K562 (cell line): ENCODE measurements around the gene S100A3. TPM values are rescaled to one million over a fixed set of nuclear protein-coding genes. Genes with fewer than 3 reads are reported as not detected.

Experiments used
- ATF7 ChIP-seq: fragments of 450-650 bp; IDR thresholded peaks from 2 replicates; pipeline ENCODE4 v1.7.1; 2014; ENCODE audit warnings: mild to moderate bottlenecking, moderate library complexity
- CBFB ChIP-seq: sonication (generic); formaldehyde crosslinking; IDR thresholded peaks from 2 replicates; pipeline ENCODE4 v1.4.0; 2020; ENCODE audit warnings: mild to moderate bottlenecking, missing genetic modification reagents
- CREB3L1 ChIP-seq: fragments of 450-650 bp; IDR thresholded peaks from 2 replicates; pipeline ENCODE4 v1.6.1; 2014; ENCODE audit warnings: low read depth, mild to moderate bottlenecking, moderate library complexity, borderline replicate concordance
- CXXC5 ChIP-seq: fragments of 250-450 bp; sonication (Bioruptor Pico); IDR thresholded peaks from 2 replicates; pipeline ENCODE4 v1.8.0; 2022; ENCODE audit warnings: inconsistent platforms, mild to moderate bottlenecking, moderate library complexity
- DPF2 ChIP-seq: fragments of 450-650 bp; IDR thresholded peaks from 2 replicates; pipeline ENCODE4 v1.6.1; 2016
- ESRRA ChIP-seq: fragments of 450-650 bp; IDR thresholded peaks from 2 replicates; pipeline ENCODE4 v1.6.1; 2014; ENCODE audit warnings: low read depth, mild to moderate bottlenecking, moderate library complexity, borderline replicate concordance
- HCFC1 ChIP-seq: IDR thresholded peaks from 2 replicates; pipeline ENCODE4 v1.6.1; 2012; ENCODE audit warnings: low read depth, low read length, improper control_type of control experiment
- IRF2 ChIP-seq: sonication (generic); formaldehyde crosslinking; IDR thresholded peaks from 2 replicates; pipeline ENCODE4 v1.8.1; 2022; ENCODE audit warnings: mild to moderate bottlenecking, missing genetic modification reagents
- IRF9 ChIP-seq: fragments of 450-650 bp; IDR thresholded peaks from 2 replicates; pipeline ENCODE4 v1.6.1; 2016; ENCODE audit warnings: missing biosample characterization, missing genetic modification characterization
- JUN ChIP-seq, 2 experiments: sonication (generic) in 1 of 2; formaldehyde crosslinking in 1 of 2; IDR thresholded peaks; 2 replicates each; pipeline versions ENCODE4 v1.6.1 to v1.8.0; 2012 to 2022; ENCODE audit warnings: borderline replicate concordance in 2 of 2, mild to moderate bottlenecking in 2 of 2, improper control_type of control experiment in 1 of 2, low read depth in 1 of 2, low read length in 1 of 2, missing genetic modification reagents in 1 of 2
- MAFK ChIP-seq: IDR thresholded peaks from 2 replicates; pipeline ENCODE4 v1.6.1; 2011; ENCODE audit warnings: low read length, improper control_type of control experiment
- MECOM ChIP-seq: fragments of 250-450 bp; sonication (Bioruptor Pico); IDR thresholded peaks from 2 replicates; pipeline ENCODE4 v1.8.0; 2022; ENCODE audit warnings: inconsistent platforms
- NFIC ChIP-seq: fragments of 450-650 bp; IDR thresholded peaks from 2 replicates; pipeline ENCODE4 v1.6.1; 2017; ENCODE audit warnings: mild to moderate bottlenecking, inconsistent platforms
- PCBP2 ChIP-seq: fragments of 200-400 bp; formaldehyde crosslinking; IDR thresholded peaks from 2 replicates; pipeline ENCODE4 v1.6.1; 2018; ENCODE audit warnings: low read length, low read depth, mild to moderate bottlenecking, moderate library complexity; ENCODE audit not compliant: poor library complexity, severe bottlenecking
- PML ChIP-seq: IDR thresholded peaks from 2 replicates; pipeline ENCODE4 v1.6.1; 2012; ENCODE audit warnings: low read length, inconsistent platforms
- PURB ChIP-seq: sonication (generic); formaldehyde crosslinking; IDR thresholded peaks from 2 replicates; pipeline ENCODE4 v1.9.0; 2021; ENCODE audit warnings: low read depth, mild to moderate bottlenecking, missing genetic modification reagents
- RAD21 ChIP-seq, 2 experiments: fragments of 250-450 bp in 1 of 2; fragments of 450-650 bp in 1 of 2; sonication (Bioruptor Pico) in 1 of 2; formaldehyde crosslinking in 1 of 2; IDR thresholded peaks in 1 of 2; conservative IDR thresholded peaks in 1 of 2; 2 replicates each; pipeline versions ENCODE4 v1.4.0 to v1.8.0; 2020 to 2022; ENCODE audit warnings: mild to moderate bottlenecking in 2 of 2, moderate library complexity in 1 of 2
- SNAPC5 ChIP-seq: fragments of 250-450 bp; sonication (Bioruptor Pico); IDR thresholded peaks from 2 replicates; pipeline ENCODE4 v1.8.0; 2021; ENCODE audit warnings: moderate library complexity, mild to moderate bottlenecking, inconsistent platforms
- SRF ChIP-seq, 2 experiments: fragments of 250-450, 450-650 bp in 1 of 2; sonication (Bioruptor Pico) in 1 of 2; sonication (generic) in 1 of 2; formaldehyde crosslinking; IDR thresholded peaks; 2 replicates each; pipeline versions ENCODE4 v1.5.0 to v1.5.1; 2020 to 2022; ENCODE audit warnings: mild to moderate bottlenecking in 1 of 2, missing genetic modification reagents in 1 of 2
- SRSF1 ChIP-seq: fragments of 200-400 bp; formaldehyde crosslinking; IDR thresholded peaks from 2 replicates; pipeline ENCODE4 v1.6.1; 2017; ENCODE audit warnings: mild to moderate bottlenecking, low read depth, low read length, moderate library complexity
- STAG1 ChIP-seq: sonication (generic); formaldehyde crosslinking; IDR thresholded peaks from 2 replicates; pipeline ENCODE4 v1.5.0; 2020; ENCODE audit warnings: missing genetic modification reagents, borderline replicate concordance
- U2AF2 ChIP-seq: fragments of 200-400 bp; formaldehyde crosslinking; optimal IDR thresholded peaks from 2 replicates; pipeline ENCODE3; 2017; ENCODE audit warnings: low read depth, mild to moderate bottlenecking, low read length
- USF2 ChIP-seq: sonication (generic); formaldehyde crosslinking; IDR thresholded peaks from 2 replicates; pipeline ENCODE4 v1.5.0; 2020; ENCODE audit warnings: missing genetic modification reagents
- WHSC1 ChIP-seq: IDR thresholded peaks from one replicate; pipeline ENCODE4 v1.6.1; 2012; ENCODE audit warnings: low read length, control low read depth, inconsistent platforms
- ZNF717 ChIP-seq: fragments of 250-450 bp; sonication (Bioruptor Pico); IDR thresholded peaks from 2 replicates; pipeline ENCODE4 v1.5.0; 2021
- polyA plus RNA-seq, 8 experiments: library from polyadenylated mRNA; depleted of rRNA in 4 of 8; stranded (reverse) in 5 of 8; unstranded in 3 of 8; fragments of >200 nt; fragmentation: Nextera tagmentation in 2 of 8; fragmentation: Illumina TruSeq in 1 of 8; extraction: Ambion mirVana in 2 of 8; extraction: Trizol in 1 of 8; gene quantifications; 2 replicates each; pipeline versions ENCODE4 v1.2.1 to v1.2.3, GENCODE V29; 2011 to 2014; ENCODE audit warnings: inconsistent platforms in 1 of 8, missing spikeins in 1 of 8
- total RNA-seq, 7 experiments: library from RNA; depleted of rRNA in 6 of 7; stranded (reverse); fragments of >200 nt in 6 of 7; fragmentation: Illumina TruSeq in 2 of 7; extraction: Trizol in 2 of 7; gene quantifications; 2 replicates each; pipeline versions ENCODE4 v1.2.1 to v1.2.3, GENCODE V29; 2011 to 2021; ENCODE audit warnings: low replicate concordance in 1 of 7

S100A3 gene
- total and polyA plus RNA-seq, 9 of the 15 experiments (the other 6 are each of a cell fraction or from before 2014, with no cell fraction given): 0.08 to 1.7 (median 0.18) TPM; not detected in 4

GRCh38 chr1:153510984-153511410 lies 38.1 kb downstream of the S100A3 start (continued):
- TF ChIP-seq PURB (no peak), HCFC1 (0 out of 2 replicates have a peak, but pooled peaks have one; percentile 40), STAG1 (CRISPR knock-in tag) (peak; percentile 95), RAD21 (CRISPR knock-in tag; conservative IDR thresholded peaks at IDR 0.05 in 1 of 2, IDR thresholded peaks at IDR 0.05 in 1 of 2) (peak; percentile 97), JUN (IDR thresholded peaks at IDR 0.05; ENCODE audit: borderline replicate concordance, low read depth, low read length) (0 out of 2 replicates have a peak, but pooled peaks have one; percentile 32), JUN (CRISPR knock-in tag; IDR thresholded peaks at IDR 0.05; ENCODE audit: borderline replicate concordance) (no peak), WHSC1 (no peak), IRF2 (CRISPR knock-in tag) (no peak), ATF7 (peak; percentile 29; the same call in 1 of the 2 replicates), CXXC5 (CRISPR knock-in tag) (peak; percentile 39), PCBP2 (no peak), SNAPC5 (CRISPR knock-in tag) (no peak), DPF2 (0 out of 2 replicates have a peak, but pooled peaks have one; percentile 21), ESRRA (peak; percentile 18; the same call in 1 of the 2 replicates), CREB3L1 (peak; percentile 94), PML (no peak), CBFB (CRISPR knock-in tag) (no peak), SRF (CRISPR knock-in tag; IDR thresholded peaks at IDR 0.05) (no peak), ZNF717 (CRISPR knock-in tag) (no peak), IRF9 (tag) (no peak), U2AF2 (no peak), MAFK (no peak), MECOM (CRISPR knock-in tag) (0 out of 2 replicates have a peak, but pooled peaks have one; percentile 43), SRSF1 (no peak), USF2 (peak; percentile 50), NFIC (no peak)
